Neural cell (in vitro differentiated cells): Measurements from ENCODE around the gene AK5.

ENCODE experiments used
- EP300 ChIP-seq: fragments of 450-650 bp; conservative IDR thresholded peaks from 2 replicates; pipeline ENCODE4 v1.6.1; 2014; ENCODE audit warnings: antibody characterized with exemption, mild to moderate bottlenecking, moderate library complexity; ENCODE audit not compliant: poor library complexity, severe bottlenecking
- EZH2 ChIP-seq: fragments of 200-600, 300-800 bp; shearing (Covaris generic), sonication (generic); IDR thresholded peaks from 2 replicates; pipeline ENCODE4 v1.6.1; 2014; ENCODE audit warnings: antibody characterized with exemption, low read length, borderline replicate concordance, mild to moderate bottlenecking; ENCODE audit not compliant: insufficient read depth, poor library complexity, severe bottlenecking
- POLR2AphosphoS5 ChIP-seq: IDR thresholded peaks from 2 replicates; pipeline ENCODE4 v1.6.1; 2012
- RAD21 ChIP-seq: fragments of 450-650 bp; conservative IDR thresholded peaks from 2 replicates; pipeline ENCODE4 v1.6.1; 2014; ENCODE audit warnings: antibody characterized with exemption, mild to moderate bottlenecking, moderate library complexity
- REST ChIP-seq: IDR thresholded peaks from 2 replicates; pipeline ENCODE4 v1.6.1; 2012; ENCODE audit warnings: borderline replicate concordance
- SMC3 ChIP-seq: fragments of 450-650 bp; conservative IDR thresholded peaks from 2 replicates; pipeline ENCODE4 v1.6.1; 2014; ENCODE audit warnings: antibody characterized with exemption, mild to moderate bottlenecking, moderate library complexity; ENCODE audit not compliant: poor library complexity
- TF ChIP-seq, protein P1 (sequence below): fragments of 450-650 bp; IDR thresholded peaks from 2 replicates; pipeline ENCODE4 v1.5.1; 2014; ENCODE audit warnings: antibody characterized with exemption, mild to moderate bottlenecking, moderate library complexity; ENCODE audit not compliant: poor library complexity, severe bottlenecking

- TF ChIP-seq SMC3 (peak; percentile 57), POLR2AphosphoS5 (no peak), EP300 (no peak), EZH2 (no peak), RAD21 (no peak), REST (no peak)
- TF ChIP-seq, protein P1, sequence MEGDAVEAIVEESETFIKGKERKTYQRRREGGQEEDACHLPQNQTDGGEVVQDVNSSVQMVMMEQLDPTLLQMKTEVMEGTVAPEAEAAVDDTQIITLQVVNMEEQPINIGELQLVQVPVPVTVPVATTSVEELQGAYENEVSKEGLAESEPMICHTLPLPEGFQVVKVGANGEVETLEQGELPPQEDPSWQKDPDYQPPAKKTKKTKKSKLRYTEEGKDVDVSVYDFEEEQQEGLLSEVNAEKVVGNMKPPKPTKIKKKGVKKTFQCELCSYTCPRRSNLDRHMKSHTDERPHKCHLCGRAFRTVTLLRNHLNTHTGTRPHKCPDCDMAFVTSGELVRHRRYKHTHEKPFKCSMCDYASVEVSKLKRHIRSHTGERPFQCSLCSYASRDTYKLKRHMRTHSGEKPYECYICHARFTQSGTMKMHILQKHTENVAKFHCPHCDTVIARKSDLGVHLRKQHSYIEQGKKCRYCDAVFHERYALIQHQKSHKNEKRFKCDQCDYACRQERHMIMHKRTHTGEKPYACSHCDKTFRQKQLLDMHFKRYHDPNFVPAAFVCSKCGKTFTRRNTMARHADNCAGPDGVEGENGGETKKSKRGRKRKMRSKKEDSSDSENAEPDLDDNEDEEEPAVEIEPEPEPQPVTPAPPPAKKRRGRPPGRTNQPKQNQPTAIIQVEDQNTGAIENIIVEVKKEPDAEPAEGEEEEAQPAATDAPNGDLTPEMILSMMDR: peak; percentile 28
Measured at GRCh38 chr1:77281491-77282186, at the start of gene AK5.
